GM10248 (cell line): ENCODE data around the gene FTSJ1.

ENCODE experiments used
- CTCF ChIA-PET: fragments of 300-600 bp; sonication (Branson Sonifier 250); formaldehyde crosslinking; extraction: SDS; loops from one replicate; lab custom pipeline; 2021; ENCODE audit warnings: antibody characterized with exemption; lab: Yijun Ruan, JAX
- POLR2A ChIA-PET: fragments of 350-650 bp; sonication (Branson Sonifier 250); formaldehyde crosslinking; extraction: SDS; loops from one replicate; lab custom pipeline; 2020; ENCODE audit warnings: antibody characterized with exemption; lab: Yijun Ruan, JAX
- DNase-seq: peaks from one replicate; pipeline ENCODE4 v3.0.0; 2012; ENCODE audit errors: extremely low spot score
- CTCF ChIP-seq: IDR thresholded peaks from 2 replicates; pipeline ENCODE4 v1.5.1; 2012; ENCODE audit warnings: mild to moderate bottlenecking, low read depth; ENCODE audit errors: extremely low read depth, missing control alignments, control extremely low read depth

The FTSJ1 gene

GRCh38 chrX:48475296-48475695 lies 703 bp upstream of the FTSJ1 start:
- ChIA-PET POLR2A (no interaction called here), CTCF (interaction anchor here (1.1 to 1.3 kb wide), 2 partner anchors 12 to 18 kb away, joined by 3 read pairs; no protein-coding TSS in a partner anchor)
- TF ChIP-seq CTCF = no peak
- no peak for DNase-seq

GRCh38 chrX:48476919-48477318 lies 920 bp downstream of the FTSJ1 start:
- ChIA-PET CTCF (interaction anchor here (1.3 kb wide), 1 partner anchor 11 kb away, joined by 3 read pairs; no protein-coding TSS in a partner anchor), POLR2A (no interaction called here)
- no peak for TF ChIP-seq CTCF
- no peak for DNase-seq

GRCh38 chrX:48477960-48478755 lies 2.2 kb downstream of the FTSJ1 start:
- ChIA-PET POLR2A (no interaction called here), CTCF (no interaction called here)
- DNase-seq = no peak
- no peak for TF ChIP-seq CTCF

- DNase-seq = no peak
- CTCF ChIA-PET = no interaction called here
- no peak for TF ChIP-seq CTCF
- POLR2A ChIA-PET = no interaction called here
Observed at GRCh38 chrX:48478806-48479205, 2.8 kb downstream of the FTSJ1 start.

- CTCF ChIA-PET = no interaction called here
- POLR2A ChIA-PET = no interaction called here
- no peak for TF ChIP-seq CTCF
- no peak for DNase-seq
Observed at GRCh38 chrX:48480142-48480541, 4.1 kb downstream of the FTSJ1 start.

GRCh38 chrX:48480583-48480982 lies 4.6 kb downstream of the FTSJ1 start:
- ChIA-PET CTCF (no interaction called here), POLR2A (no interaction called here)
- no peak for TF ChIP-seq CTCF
- DNase-seq = no peak
